ENCODE measurements around the gene FGFR2. TPM values are rescaled to one million over a fixed set of nuclear protein-coding genes. Genes with fewer than 3 reads are reported as not detected.

Gene FGFR2
- total RNA-seq, result 71.9 TPM

- DNase-seq, result peak; percentile 59
Observed at GRCh38 chr10:121598263-121599249, at the start of gene FGFR2. Gene FGFR2, minus strand, starts transcription at chr10:121598444. Its CDS starts 4,627 bp downstream, at chr10:121593817.

- no peak for DNase-seq
Observed at GRCh38 chr10:121647401-121647800, 49.2 kb upstream of the FGFR2 start.

GRCh38 chr10:121645696-121646095 lies 47.5 kb upstream of the FGFR2 start:
- no peak for DNase-seq

- no peak for DNase-seq
Observed at GRCh38 chr10:121644501-121644900, 46.3 kb upstream of the FGFR2 start.

GRCh38 chr10:121640266-121640665 lies 42.0 kb upstream of the FGFR2 start:
- no peak for DNase-seq

GRCh38 chr10:121639416-121639815 lies 41.2 kb upstream of the FGFR2 start:
- DNase-seq, result no peak

- DNase-seq, result no peak
Observed at GRCh38 chr10:121637437-121637836, 39.2 kb upstream of the FGFR2 start.

- no peak for DNase-seq
Observed at GRCh38 chr10:121633056-121633455, 34.8 kb upstream of the FGFR2 start.

GRCh38 chr10:121631365-121632029 lies 33.3 kb upstream of the FGFR2 start:
- no peak for DNase-seq

GRCh38 chr10:121628859-121629258 lies 30.6 kb upstream of the FGFR2 start:
- no peak for DNase-seq

GRCh38 chr10:121627876-121628581 lies 29.8 kb upstream of the FGFR2 start:
- DNase-seq, result no peak

GRCh38 chr10:121624836-121625486 lies 26.7 kb upstream of the FGFR2 start:
- no peak for DNase-seq

- no peak for DNase-seq
Observed at GRCh38 chr10:121618906-121619305, 20.7 kb upstream of the FGFR2 start.

GRCh38 chr10:121617176-121617575 lies 18.9 kb upstream of the FGFR2 start:
- DNase-seq, result peak; percentile 49

- DNase-seq, result no peak
Observed at GRCh38 chr10:121616291-121616690, 18.0 kb upstream of the FGFR2 start.

GRCh38 chr10:121615836-121616235 lies 17.6 kb upstream of the FGFR2 start:
- no peak for DNase-seq

GRCh38 chr10:121615435-121615793 lies 17.2 kb upstream of the FGFR2 start:
- DNase-seq, result no peak

- DNase-seq, result no peak
Observed at GRCh38 chr10:121614613-121615434, 16.6 kb upstream of the FGFR2 start.

GRCh38 chr10:121613456-121613855 lies 15.2 kb upstream of the FGFR2 start:
- no peak for DNase-seq

- DNase-seq, result no peak
Observed at GRCh38 chr10:121611393-121612159, 13.3 kb upstream of the FGFR2 start.

All from occipital lobe (tissue), 2 donors.